GM13977 (cell line): ENCODE results near the gene MAFF.

Experiments
- DNase-seq: peaks from one replicate; pipeline ENCODE4 v3.0.0; 2012; ENCODE audit warnings: low spot score
- CTCF ChIP-seq: IDR thresholded peaks from 2 replicates; pipeline ENCODE4 v1.5.1; 2012; ENCODE audit warnings: mild to moderate bottlenecking, control low read depth; ENCODE audit not compliant: insufficient read depth; ENCODE audit errors: extremely low read depth, missing control alignments
- in situ Hi-C: fragments of 300-500 bp; cut with MboI; formaldehyde crosslinking; loops from one replicate; pipeline ENCODE4 v1.12.0; 2022; ENCODE audit warnings: low sequenced_read_pairs, low pct_unique_long_range_greater_than_20kb, mixed read lengths, inconsistent platforms; ENCODE audit not compliant: unreplicated experiment

Gene MAFF

GRCh38 chr22:38262051-38262795, 60.4 kb downstream of the MAFF start:
- in situ Hi-C loops: no loop called here
- peak; percentile 69 for DNase-seq
- peak; percentile 67 for TF ChIP-seq CTCF

GRCh38 chr22:38264322-38264843, 62.6 kb downstream of the MAFF start:
- DNase-seq: no peak
- TF ChIP-seq CTCF: no peak
- in situ Hi-C loops: no loop called here
